Common myeloid progenitor, CD34-positive (primary cell): Measurements from ENCODE around the gene PLA2G4D.
A peak's percentile ranks its signal among the peaks of the same experiment; 100 is the strongest.

Experiments used
- CTCF ChIA-PET: fragments of 350-600 bp; sonication (Branson Sonifier 250); formaldehyde crosslinking; loops from one replicate; lab custom pipeline; 2021; ENCODE audit warnings: antibody characterized with exemption; lab: Charles Lee
- POLR2A ChIA-PET: fragments of 350-600 bp; sonication (Branson Sonifier 250); formaldehyde crosslinking; loops from one replicate; lab custom pipeline; 2021; ENCODE audit warnings: antibody characterized with exemption; lab: Charles Lee
- DNase-seq, 3 donors: peaks; one replicate each; pipeline versions ENCODE4 v3.0.0 to v3.0.0-alpha.2; 2013
- H3K27ac ChIP-seq, 2 experiments: 1 replicate in 1 of 2; 2 replicates in 1 of 2; pipeline ENCODE4 v1.7.0; 2013; ENCODE audit warnings: inconsistent platforms in 2 of 2, low read length in 2 of 2, mild to moderate bottlenecking in 2 of 2, low read depth in 1 of 2, moderate library complexity in 1 of 2; ENCODE audit not compliant: severe bottlenecking in 2 of 2, insufficient read depth in 1 of 2, poor library complexity in 1 of 2
- H3K27me3 ChIP-seq, 5 experiments: replicated peaks in 2 of 5; 1 replicate in 3 of 5; 2 replicates in 2 of 5; pipeline versions ENCODE4 v1.6.1 to v1.7.0; 2013; ENCODE audit warnings: low read length in 4 of 5, mild to moderate bottlenecking in 2 of 5, moderate library complexity in 2 of 5, inconsistent platforms in 1 of 5; ENCODE audit not compliant: insufficient read depth in 5 of 5, control insufficient read depth in 4 of 5
- H3K36me3 ChIP-seq, 4 experiments: 1 replicate in 2 of 4; 2 replicates in 2 of 4; pipeline versions ENCODE4 v1.6.1 to v1.7.0; 2013; ENCODE audit warnings: low read length in 3 of 4, control low read depth in 1 of 4, mild to moderate bottlenecking in 1 of 4; ENCODE audit not compliant: control insufficient read depth in 4 of 4, insufficient read depth in 4 of 4
- H3K4me1 ChIP-seq, 4 experiments: 1 replicate in 3 of 4; 2 replicates in 1 of 4; pipeline versions ENCODE4 v1.6.1 to v1.7.1; 2013; ENCODE audit warnings: low read length in 3 of 4, mild to moderate bottlenecking in 3 of 4, control low read depth in 1 of 4, inconsistent platforms in 1 of 4, moderate library complexity in 1 of 4; ENCODE audit not compliant: control insufficient read depth in 4 of 4, insufficient read depth in 4 of 4; ENCODE audit errors: control extremely low read depth in 1 of 4
- H3K4me3 ChIP-seq, 7 experiments: 1 replicate in 4 of 7; 2 replicates in 3 of 7; pipeline versions ENCODE4 v1.5.1 to v1.7.0; 2013; ENCODE audit warnings: mild to moderate bottlenecking in 7 of 7, low read length in 6 of 7, moderate library complexity in 6 of 7, inconsistent platforms in 2 of 7, low read depth in 2 of 7, control low read depth in 1 of 7; ENCODE audit not compliant: insufficient read depth in 4 of 7, control insufficient read depth in 1 of 7; ENCODE audit errors: extremely low read depth in 1 of 7
- H3K9me3 ChIP-seq, 5 experiments: 1 replicate in 4 of 5; 2 replicates in 1 of 5; pipeline versions ENCODE4 v1.6.1 to v1.7.1; 2013; ENCODE audit warnings: low read length in 4 of 5, mild to moderate bottlenecking in 2 of 5, inconsistent platforms in 1 of 5, low read depth in 1 of 5, moderate library complexity in 1 of 5; ENCODE audit not compliant: control insufficient read depth in 4 of 5, insufficient read depth in 2 of 5; ENCODE audit errors: control extremely low read depth in 1 of 5
- WGBS: methylation state at CpG from one replicate; pipeline ENCODE4 v1.1.5; 2013; ENCODE audit not compliant: insufficient coverage; 5-methylcytosine and 5-hydroxymethylcytosine counted together

Gene PLA2G4D

DNA sequence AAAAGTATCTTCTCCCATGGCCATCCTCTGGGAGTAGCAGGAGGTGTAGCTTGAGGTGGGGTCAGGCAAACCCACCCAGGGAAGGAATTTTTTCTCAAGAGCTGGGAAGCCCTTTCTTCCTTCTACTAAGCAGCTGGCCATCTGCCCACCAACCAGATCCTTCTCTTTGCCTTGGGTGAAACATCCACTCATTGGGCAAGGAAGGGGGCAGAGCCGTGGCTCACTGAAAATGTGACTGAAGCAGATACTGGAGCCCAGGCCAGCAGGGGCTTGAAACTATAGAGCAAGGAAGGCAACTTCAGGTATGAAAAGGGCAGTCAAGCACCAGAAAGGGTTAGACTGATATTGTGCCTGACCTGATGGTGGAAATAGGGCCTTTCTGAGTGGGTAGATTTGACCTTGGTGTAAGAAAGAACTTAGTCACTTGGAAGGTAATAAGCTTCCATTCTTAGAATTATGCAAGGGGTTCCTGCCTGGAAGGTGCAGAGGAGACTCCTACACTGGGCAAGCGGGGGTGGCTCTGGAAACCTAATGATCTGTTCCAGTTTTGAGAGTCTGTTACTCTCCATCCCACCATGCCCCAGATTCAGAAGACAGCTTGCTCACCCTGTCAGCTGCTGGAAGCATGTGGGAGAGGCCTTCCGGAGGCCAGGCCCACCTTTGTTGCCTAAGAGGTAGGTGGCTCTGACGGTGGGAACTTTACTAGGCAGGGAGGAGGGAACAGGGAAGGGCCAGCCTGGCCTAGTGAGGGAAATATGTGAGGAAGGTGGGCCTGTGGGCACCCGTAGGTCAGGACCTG is 51.6 kb downstream of the PLA2G4D start:
- CTCF ChIA-PET = interaction anchor here (1.0 to 1.6 kb wide), 3 partner anchors 19 to 50 kb away, joined by 3 to 5 read pairs (median 4); no protein-coding TSS in a partner anchor
- H3K27ac ChIP-seq = no peak overlapping the region
- H3K9me3 ChIP-seq = no peaks in the 10 kb centered on the region
- no peaks in the 10 kb centered on the region for H3K36me3 ChIP-seq
- no peaks in the 10 kb centered on the region for H3K4me1 ChIP-seq
- POLR2A ChIA-PET = no interaction called here
- H3K4me3 ChIP-seq = no peak overlapping the region
- H3K27me3 ChIP-seq = peaks cover 0 to 4% (median 0%) of the 10 kb centered on the region in 5 experiments
- 96% methylated on average over 3 of the region's 5 CpGs for WGBS
- DNase-seq = no peak

GRCh38 chr15:42038401-42038800 is 56.0 kb downstream of the PLA2G4D start:
- Histone ChIP-seq H3K27ac (no peak overlapping the region), H3K9me3 (no peaks in the 10 kb centered on the region), H3K36me3 (no peaks in the 10 kb centered on the region), H3K27me3 (peaks cover 0 to 4% (median 0%) of the 10 kb centered on the region in 5 experiments), H3K4me1 (peaks cover 0 to 5% (median 2%) of the 10 kb centered on the region in 4 experiments), H3K4me3 (no peak overlapping the region)
- 100% methylated on average over 4 of the region's 6 CpGs for WGBS
- no peak for DNase-seq
- POLR2A ChIA-PET = no interaction called here
- CTCF ChIA-PET = no interaction called here

DNA sequence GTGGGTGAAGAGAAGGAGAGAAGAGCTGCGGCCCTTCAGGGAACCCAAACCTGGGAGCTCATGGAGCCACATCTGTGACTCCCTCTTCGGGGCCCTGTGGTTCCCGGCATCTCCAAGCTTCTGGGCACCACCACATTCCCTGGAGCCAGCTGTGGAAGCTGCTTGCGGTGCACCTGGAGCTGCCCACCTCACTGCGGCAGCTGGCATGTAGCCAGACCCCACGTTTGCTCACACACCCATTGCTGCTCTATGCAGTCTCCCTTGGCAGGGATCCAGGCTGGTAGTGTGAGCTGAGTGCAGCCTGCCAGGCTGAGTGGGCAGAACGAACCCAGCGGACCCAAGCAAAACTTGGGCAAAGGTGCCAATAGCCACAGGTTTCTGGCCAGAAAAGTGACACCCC is 56.7 kb downstream of the PLA2G4D start:
- 100% methylated on average over 5 of the region's 8 CpGs for WGBS
- CTCF ChIA-PET = interaction anchor here (0.9 to 1.5 kb wide), 2 partner anchors 8 to 25 kb away, joined by 3 to 4 read pairs; no protein-coding TSS in a partner anchor

DNA sequence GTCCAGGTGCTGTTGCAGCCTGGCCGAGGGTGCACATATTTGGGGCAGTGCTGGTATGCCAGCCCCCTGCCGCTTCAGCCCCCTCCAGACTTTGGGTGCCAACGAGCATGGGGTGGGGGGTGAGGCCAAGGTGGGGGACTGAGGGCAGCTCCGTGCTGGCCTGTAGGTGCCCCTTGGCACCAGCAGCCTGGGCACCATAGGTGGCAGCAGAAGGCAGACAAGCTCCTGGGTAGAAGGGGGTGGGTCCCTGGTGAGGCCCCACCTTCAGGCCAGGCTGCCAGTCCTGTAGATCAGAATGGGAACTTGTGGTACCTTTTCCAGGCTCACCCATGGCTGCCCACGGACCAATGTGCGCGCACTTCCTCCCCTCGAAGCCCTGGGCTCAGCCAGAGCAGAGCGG is 57.4 kb downstream of the PLA2G4D start:
- Histone ChIP-seq H3K4me3 (no peak overlapping the region), H3K4me1 (peaks cover 0 to 5% (median 2%) of the 10 kb centered on the region in 4 experiments), H3K9me3 (no peaks in the 10 kb centered on the region), H3K36me3 (no peaks in the 10 kb centered on the region), H3K27me3 (peaks cover 0 to 4% (median 0%) of the 10 kb centered on the region in 5 experiments), H3K27ac (no peak overlapping the region)
- ChIA-PET CTCF (interaction anchor here (0.9 to 1.5 kb wide), 2 partner anchors 9 to 26 kb away, joined by 3 to 4 read pairs; no protein-coding TSS in a partner anchor), POLR2A (no interaction called here)
- WGBS = 90% methylated on average over 9 of the region's 9 CpGs
- no peak for DNase-seq

More for the DNA sequence above, 56.7 kb downstream of the PLA2G4D start:
- no peaks in the 10 kb centered on the region for H3K9me3 ChIP-seq
- H3K4me1 ChIP-seq = peaks cover 0 to 5% (median 2%) of the 10 kb centered on the region in 4 experiments
- no peak overlapping the region for H3K4me3 ChIP-seq
- POLR2A ChIA-PET = no interaction called here
- no peak for DNase-seq
- no peaks in the 10 kb centered on the region for H3K36me3 ChIP-seq
- H3K27me3 ChIP-seq = peaks cover 0 to 4% (median 0%) of the 10 kb centered on the region in 5 experiments
- H3K27ac ChIP-seq = no peak overlapping the region

DNA sequence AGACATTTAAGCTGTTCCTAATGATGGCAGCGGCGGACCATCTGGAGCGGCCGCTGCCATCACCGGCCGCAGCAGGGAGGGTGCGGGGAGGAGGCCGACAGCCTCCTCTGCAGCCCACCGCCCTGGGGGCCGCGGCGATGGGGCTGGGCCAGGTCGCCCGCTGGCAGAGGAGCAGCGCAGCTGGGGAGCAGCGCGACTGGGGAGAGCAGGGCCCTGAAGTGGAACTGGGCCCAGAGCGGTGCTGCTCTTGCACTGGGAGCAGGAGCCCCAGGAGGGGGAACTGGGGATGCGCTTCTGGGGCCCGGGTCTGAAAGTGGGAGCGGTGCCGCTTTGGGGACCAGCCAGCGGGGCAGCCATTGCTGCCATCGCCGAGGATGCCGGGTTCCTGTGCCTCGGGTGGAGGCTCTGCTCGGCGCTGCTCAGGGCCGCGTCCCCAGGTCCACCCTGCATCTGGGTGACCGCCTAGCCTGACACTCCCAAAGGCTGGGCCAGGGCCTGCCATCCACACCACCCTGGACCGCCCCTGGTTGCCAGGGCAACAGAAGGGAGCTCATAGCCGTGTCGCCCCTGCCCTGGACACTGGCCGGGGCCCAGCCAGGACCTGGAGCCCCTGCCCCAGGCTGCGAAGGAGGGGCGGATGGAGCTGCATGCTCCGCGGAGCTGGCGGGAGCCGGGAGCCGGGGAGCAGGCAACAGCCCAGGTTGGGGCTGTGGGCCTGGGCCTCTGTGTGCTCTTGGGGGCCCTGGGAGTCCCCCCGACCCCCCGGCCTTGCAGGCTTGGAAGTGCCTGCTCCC is 58.1 kb downstream of the PLA2G4D start:
- Histone ChIP-seq H3K4me1 (peaks cover 0 to 5% (median 2%) of the 10 kb centered on the region in 4 experiments), H3K27me3 (peaks cover 0 to 2% (median 1%) of the 10 kb centered on the region in 5 experiments), H3K27ac (no peak overlapping the region), H3K9me3 (no peaks in the 10 kb centered on the region), H3K36me3 (no peaks in the 10 kb centered on the region), H3K4me3 (no peak overlapping the region)
- 91% methylated on average over 41 of the region's 45 CpGs for WGBS
- POLR2A ChIA-PET = no interaction called here
- no peak for DNase-seq
- CTCF ChIA-PET = interaction anchor here (1.5 kb wide), 1 partner anchor 9 kb away, joined by 3 read pairs; no protein-coding TSS in a partner anchor

- ChIA-PET POLR2A (no interaction called here), CTCF (no interaction called here)
- no peaks in the 10 kb centered on the region for H3K36me3 ChIP-seq
- DNase-seq = peak in 2 of 3 donors; percentile 2 to 7
- peaks cover 0 to 5% (median 2%) of the 10 kb centered on the region in 4 experiments for H3K4me1 ChIP-seq
- 90% methylated on average over 2 of the region's 3 CpGs for WGBS
- H3K27me3 ChIP-seq = peaks cover 0 to 5% (median 0%) of the 10 kb centered on the region in 5 experiments
- no peak overlapping the region for H3K27ac ChIP-seq
- H3K4me3 ChIP-seq = no peak overlapping the region
- no peaks in the 10 kb centered on the region for H3K9me3 ChIP-seq
Observed at GRCh38 chr15:42035435-42035761, 59.0 kb downstream of the PLA2G4D start.
